ENCODE measurements around the gene POLG. TPM values are rescaled to one million over a fixed set of nuclear protein-coding genes. Genes with fewer than 3 reads are reported as not detected.

The POLG gene
- total RNA-seq, result 124 and 134 TPM in 2 replicates

- Mint-ChIP-seq H3K27ac (peak within 1 kb of the TSS; percentile 95), H3K4me3 (peak within 1 kb of the TSS; percentile 87), H3K4me1 (peaks cover 50% of the 10 kb centered on the region), H3K36me3 (ENCODE audit: low read depth) (peaks cover 42% of the 10 kb centered on the region), H3K9me3 (peaks cover 3% of the 10 kb centered on the region), H3K27me3 (peaks cover 9% of the 10 kb centered on the region)
- peak; percentile 100 for DNase-seq
- intact Hi-C loops (cut with micrococcal nuclease), result loop anchor here (1.0 to 10.0 kb wide), 6 partner anchors 91 to 1600 kb away; partner anchors contain the start of genes ABHD2, FANCI, HAPLN3 and HDDC3
These were observed at the start of gene POLG for GRCh38 chr15:89334510-89335297. Gene POLG, minus strand, starts transcription at chr15:89334824. Its CDS starts 1,070 bp downstream, at chr15:89333754.

GRCh38 chr15:89384176-89384604, 49.6 kb upstream of the POLG start:
- Mint-ChIP-seq H3K36me3 (ENCODE audit: low read depth) (no peaks in the 10 kb centered on the region), H3K4me1 (no peaks in the 10 kb centered on the region), H3K27ac (no peak overlapping the region), H3K9me3 (no peaks in the 10 kb centered on the region), H3K27me3 (peaks cover 46% of the 10 kb centered on the region), H3K4me3 (no peak overlapping the region)
- intact Hi-C loops (cut with micrococcal nuclease), result no loop called here
- DNase-seq, result no peak

- Mint-ChIP-seq H3K36me3 (ENCODE audit: low read depth) (no peaks in the 10 kb centered on the region), H3K9me3 (no peaks in the 10 kb centered on the region), H3K4me1 (no peaks in the 10 kb centered on the region), H3K27ac (no peak overlapping the region), H3K4me3 (no peak overlapping the region), H3K27me3 (peaks cover 42% of the 10 kb centered on the region)
- intact Hi-C loops (cut with micrococcal nuclease), result no loop called here
- DNase-seq, result no peak
These were observed 48.9 kb upstream of the POLG start for GRCh38 chr15:89383365-89384175.

GRCh38 chr15:89381888-89382686, 47.5 kb upstream of the POLG start:
- intact Hi-C loops (cut with micrococcal nuclease), result no loop called here
- Mint-ChIP-seq H3K27me3 (peaks cover 55% of the 10 kb centered on the region), H3K4me3 (no peak overlapping the region), H3K9me3 (no peaks in the 10 kb centered on the region), H3K4me1 (no peaks in the 10 kb centered on the region), H3K36me3 (ENCODE audit: low read depth) (peaks cover under 1% of the 10 kb centered on the region), H3K27ac (no peak overlapping the region)
- no peak for DNase-seq

GRCh38 chr15:89381331-89381730, 46.7 kb upstream of the POLG start:
- no peak overlapping the region for H3K27ac Mint-ChIP-seq
- H3K4me1 Mint-ChIP-seq, result no peaks in the 10 kb centered on the region
- intact Hi-C loops (cut with micrococcal nuclease), result no loop called here
- H3K4me3 Mint-ChIP-seq, result no peak overlapping the region
- H3K9me3 Mint-ChIP-seq, result no peaks in the 10 kb centered on the region
- H3K36me3 Mint-ChIP-seq (ENCODE audit: low read depth), result peaks cover 2% of the 10 kb centered on the region
- H3K27me3 Mint-ChIP-seq, result peaks cover 62% of the 10 kb centered on the region
- no peak for DNase-seq

GRCh38 chr15:89379818-89380217, 45.2 kb upstream of the POLG start:
- Mint-ChIP-seq H3K4me3 (no peak overlapping the region), H3K9me3 (no peaks in the 10 kb centered on the region), H3K27me3 (peaks cover 71% of the 10 kb centered on the region), H3K36me3 (ENCODE audit: low read depth) (peaks cover 2% of the 10 kb centered on the region), H3K4me1 (no peaks in the 10 kb centered on the region), H3K27ac (no peak overlapping the region)
- DNase-seq, result no peak
- intact Hi-C loops (cut with micrococcal nuclease), result no loop called here

- no peaks in the 10 kb centered on the region for H3K9me3 Mint-ChIP-seq
- DNase-seq, result no peak
- no peak overlapping the region for H3K4me3 Mint-ChIP-seq
- H3K4me1 Mint-ChIP-seq, result no peaks in the 10 kb centered on the region
- H3K27ac Mint-ChIP-seq, result no peak overlapping the region
- peaks cover 77% of the 10 kb centered on the region for H3K27me3 Mint-ChIP-seq
- intact Hi-C loops (cut with micrococcal nuclease), result no loop called here
- peaks cover 2% of the 10 kb centered on the region for H3K36me3 Mint-ChIP-seq (ENCODE audit: low read depth)
These were observed 44.6 kb upstream of the POLG start for GRCh38 chr15:89379251-89379695.

GRCh38 chr15:89378296-89379151, 43.9 kb upstream of the POLG start:
- H3K27me3 Mint-ChIP-seq, result peaks cover 84% of the 10 kb centered on the region
- no peaks in the 10 kb centered on the region for H3K4me1 Mint-ChIP-seq
- intact Hi-C loops (cut with micrococcal nuclease), result no loop called here
- DNase-seq, result no peak
- H3K36me3 Mint-ChIP-seq (ENCODE audit: low read depth), result peaks cover 2% of the 10 kb centered on the region
- no peak overlapping the region for H3K27ac Mint-ChIP-seq
- H3K9me3 Mint-ChIP-seq, result no peaks in the 10 kb centered on the region
- H3K4me3 Mint-ChIP-seq, result no peak overlapping the region

GRCh38 chr15:89377842-89378295, 43.2 kb upstream of the POLG start:
- H3K27me3 Mint-ChIP-seq, result peaks cover 82% of the 10 kb centered on the region
- no peaks in the 10 kb centered on the region for H3K9me3 Mint-ChIP-seq
- DNase-seq, result no peak
- no peaks in the 10 kb centered on the region for H3K4me1 Mint-ChIP-seq
- H3K27ac Mint-ChIP-seq, result no peak overlapping the region
- H3K36me3 Mint-ChIP-seq (ENCODE audit: low read depth), result peaks cover 2% of the 10 kb centered on the region
- intact Hi-C loops (cut with micrococcal nuclease), result no loop called here
- H3K4me3 Mint-ChIP-seq, result no peak overlapping the region

- Mint-ChIP-seq H3K36me3 (ENCODE audit: low read depth) (peaks cover 2% of the 10 kb centered on the region), H3K4me1 (no peaks in the 10 kb centered on the region), H3K9me3 (no peaks in the 10 kb centered on the region), H3K27me3 (peaks cover 80% of the 10 kb centered on the region), H3K27ac (no peak overlapping the region), H3K4me3 (no peak overlapping the region)
- DNase-seq, result no peak
- intact Hi-C loops (cut with micrococcal nuclease), result no loop called here
These were observed 42.6 kb upstream of the POLG start for GRCh38 chr15:89377024-89377841.

- no peaks in the 10 kb centered on the region for H3K4me1 Mint-ChIP-seq
- H3K27me3 Mint-ChIP-seq, result peaks cover 78% of the 10 kb centered on the region
These were observed 41.8 kb upstream of the POLG start for GRCh38 chr15:89376388-89376787.

More at GRCh38 chr15:89376388-89376787, 41.8 kb upstream of the POLG start:
- Mint-ChIP-seq H3K9me3 (no peaks in the 10 kb centered on the region), H3K36me3 (ENCODE audit: low read depth) (peaks cover 4% of the 10 kb centered on the region), H3K27ac (no peak overlapping the region), H3K4me3 (no peak overlapping the region)
- intact Hi-C loops (cut with micrococcal nuclease), result no loop called here
- DNase-seq, result no peak

Measured in activated CD4-positive, alpha-beta T cell treated with anti-CD3 and anti-CD28 coated beads, Interleukin-2, amount 10 ng/mL, durations not matched to agents 24 days and 14 days (primary cell).